Measurements from ENCODE around the gene USP20. TPM values are rescaled to one million over a fixed set of nuclear protein-coding genes. Genes with fewer than 3 reads are reported as not detected.

The USP20 gene
- total and polyA plus RNA-seq, 4 donors, result 8.2 to 19.8 (median 10.3) TPM

DNA sequence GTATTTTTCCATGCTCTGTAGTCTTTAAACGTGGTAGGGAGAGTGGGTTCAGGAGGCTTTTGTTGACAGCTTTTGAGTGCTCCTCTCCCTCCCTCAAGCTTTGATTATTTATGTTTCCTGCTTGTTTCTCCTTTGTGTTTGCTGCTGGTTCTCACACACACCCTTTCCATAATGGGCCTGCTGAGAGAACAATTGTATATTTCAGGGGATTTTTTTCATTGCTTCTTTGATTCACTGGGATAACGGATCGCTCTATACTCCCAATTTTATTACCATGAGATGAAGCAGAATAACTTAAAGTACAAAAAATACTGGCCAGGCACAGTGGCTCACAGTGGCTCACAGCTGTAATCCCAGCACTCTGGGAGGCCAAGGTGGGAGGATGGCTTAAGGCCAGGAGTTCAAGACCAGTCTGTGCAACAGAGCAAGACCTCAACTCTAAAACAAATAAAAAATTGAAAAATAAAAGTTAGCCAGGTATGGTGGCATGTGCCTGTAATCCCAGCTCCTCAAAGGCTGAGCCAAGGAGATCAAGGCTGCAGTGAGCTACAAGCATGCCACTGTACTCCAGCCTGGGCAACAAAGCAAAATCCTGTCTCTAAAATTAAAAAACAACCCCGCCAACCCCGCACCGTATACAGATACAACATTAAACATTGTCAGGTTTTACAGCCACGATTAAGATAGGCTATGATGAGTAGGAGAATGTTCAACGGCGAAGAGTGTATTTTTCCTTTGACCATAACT is 66.9 kb downstream of the USP20 start:
- TF ChIP-seq YY1 (IDR thresholded peaks at IDR 0.05), result no peak
- no peak for TF ChIP-seq SP1 (IDR thresholded peaks at IDR 0.05)
- no peak for TF ChIP-seq FOXA2 (IDR thresholded peaks at IDR 0.05)
- no peak for TF ChIP-seq JUND (IDR thresholded peaks at IDR 0.05)
- TF ChIP-seq, protein P1, sequence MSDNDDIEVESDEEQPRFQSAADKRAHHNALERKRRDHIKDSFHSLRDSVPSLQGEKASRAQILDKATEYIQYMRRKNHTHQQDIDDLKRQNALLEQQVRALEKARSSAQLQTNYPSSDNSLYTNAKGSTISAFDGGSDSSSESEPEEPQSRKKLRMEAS (IDR thresholded peaks at IDR 0.05), result no peak
- no peak for TF ChIP-seq HNF4A (conservative IDR thresholded peaks at IDR 0.05)
- Histone ChIP-seq H3K4me3 (ENCODE audit: low read depth in 1 of 3, low read length in 3 of 3) (no peak overlapping the region), H3K27me3 (ENCODE audit: control insufficient read depth in 4 of 4, insufficient read depth in 4 of 4, low read length in 3 of 4) (no peaks in the 10 kb centered on the region), H3K36me3 (ENCODE audit: control insufficient read depth in 4 of 4, insufficient read depth in 3 of 4, low read depth in 1 of 4, low read length in 3 of 4) (peaks cover 9 to 22% (median 12%) of the 10 kb centered on the region in 4 donors), H3K27ac (ENCODE audit: low read depth in 1 of 2, low read length in 2 of 2) (no peak overlapping the region), H3K9ac (ENCODE audit: low read depth in 1 of 2, low read length in 2 of 2) (no peak overlapping the region), H3K9me3 (ENCODE audit: control insufficient read depth in 4 of 4, low read length in 3 of 4) (no peaks in the 10 kb centered on the region), H3K4me1 (ENCODE audit: control insufficient read depth in 4 of 4, insufficient read depth in 4 of 4, low read length in 3 of 4) (no peaks in the 10 kb centered on the region)
- WGBS, result 95% methylated on average over 9 of the region's 9 CpGs
- DNase-seq (ENCODE audit: low spot score), result no peak

DNA sequence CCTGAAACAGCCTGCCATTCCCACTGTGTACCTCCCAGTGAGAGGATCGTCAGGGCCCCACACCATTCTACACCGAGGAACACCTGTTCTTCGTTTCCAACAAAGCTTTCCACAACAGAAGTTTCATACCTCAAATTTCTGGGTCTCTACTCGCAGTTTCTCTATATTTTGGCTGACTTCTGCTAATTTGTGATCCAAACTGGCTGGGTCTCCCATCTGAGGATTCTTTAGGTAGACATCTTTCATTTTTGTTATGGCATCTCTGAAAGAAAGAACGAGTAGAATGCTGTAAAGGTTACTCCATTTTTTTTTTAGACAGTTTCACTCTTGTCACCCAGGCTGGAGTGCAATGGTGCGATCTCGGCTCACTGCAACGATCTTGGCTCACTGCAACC is 67.5 kb downstream of the USP20 start:
- Histone ChIP-seq H3K27me3 (ENCODE audit: control insufficient read depth in 4 of 4, insufficient read depth in 4 of 4, low read length in 3 of 4) (no peaks in the 10 kb centered on the region), H3K36me3 (ENCODE audit: control insufficient read depth in 4 of 4, insufficient read depth in 3 of 4, low read depth in 1 of 4, low read length in 3 of 4) (peaks cover 9 to 24% (median 12%) of the 10 kb centered on the region in 4 donors), H3K4me3 (ENCODE audit: low read depth in 1 of 3, low read length in 3 of 3) (no peak overlapping the region), H3K9ac (ENCODE audit: low read depth in 1 of 2, low read length in 2 of 2) (no peak overlapping the region), H3K4me1 (ENCODE audit: control insufficient read depth in 4 of 4, insufficient read depth in 4 of 4, low read length in 3 of 4) (no peaks in the 10 kb centered on the region), H3K27ac (ENCODE audit: low read depth in 1 of 2, low read length in 2 of 2) (no peak overlapping the region), H3K9me3 (ENCODE audit: control insufficient read depth in 4 of 4, low read length in 3 of 4) (no peaks in the 10 kb centered on the region)
- DNase-seq (ENCODE audit: low spot score), result no peak
- TF ChIP-seq EGR1 (IDR thresholded peaks at IDR 0.05; ENCODE audit: low read depth in 2 of 2) (no peak), HNF4A (conservative IDR thresholded peaks at IDR 0.05) (no peak), FOXA1 (IDR thresholded peaks at IDR 0.05) (no peak), HNF4G (IDR thresholded peaks at IDR 0.05) (no peak), TAF1 (conservative IDR thresholded peaks at IDR 0.05) (no peak), NR2F2 (IDR thresholded peaks at IDR 0.05) (no peak), SP1 (IDR thresholded peaks at IDR 0.05) (no peak), JUND (IDR thresholded peaks at IDR 0.05) (no peak), RAD21 (IDR thresholded peaks at IDR 0.05) (no peak), RXRA (IDR thresholded peaks at IDR 0.05) (no peak), GABPA (IDR thresholded peaks at IDR 0.05 in 1 of 2, conservative IDR thresholded peaks at IDR 0.05 in 1 of 2) (no peak), FOXA2 (IDR thresholded peaks at IDR 0.05) (no peak), YY1 (IDR thresholded peaks at IDR 0.05) (no peak)
- TF ChIP-seq, protein P2, sequence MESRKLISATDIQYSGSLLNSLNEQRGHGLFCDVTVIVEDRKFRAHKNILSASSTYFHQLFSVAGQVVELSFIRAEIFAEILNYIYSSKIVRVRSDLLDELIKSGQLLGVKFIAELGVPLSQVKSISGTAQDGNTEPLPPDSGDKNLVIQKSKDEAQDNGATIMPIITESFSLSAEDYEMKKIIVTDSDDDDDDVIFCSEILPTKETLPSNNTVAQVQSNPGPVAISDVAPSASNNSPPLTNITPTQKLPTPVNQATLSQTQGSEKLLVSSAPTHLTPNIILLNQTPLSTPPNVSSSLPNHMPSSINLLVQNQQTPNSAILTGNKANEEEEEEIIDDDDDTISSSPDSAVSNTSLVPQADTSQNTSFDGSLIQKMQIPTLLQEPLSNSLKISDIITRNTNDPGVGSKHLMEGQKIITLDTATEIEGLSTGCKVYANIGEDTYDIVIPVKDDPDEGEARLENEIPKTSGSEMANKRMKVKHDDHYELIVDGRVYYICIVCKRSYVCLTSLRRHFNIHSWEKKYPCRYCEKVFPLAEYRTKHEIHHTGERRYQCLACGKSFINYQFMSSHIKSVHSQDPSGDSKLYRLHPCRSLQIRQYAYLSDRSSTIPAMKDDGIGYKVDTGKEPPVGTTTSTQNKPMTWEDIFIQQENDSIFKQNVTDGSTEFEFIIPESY (IDR thresholded peaks at IDR 0.05), result no peak
- TF ChIP-seq, protein P3, sequence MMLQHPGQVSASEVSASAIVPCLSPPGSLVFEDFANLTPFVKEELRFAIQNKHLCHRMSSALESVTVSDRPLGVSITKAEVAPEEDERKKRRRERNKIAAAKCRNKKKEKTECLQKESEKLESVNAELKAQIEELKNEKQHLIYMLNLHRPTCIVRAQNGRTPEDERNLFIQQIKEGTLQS (IDR thresholded peaks at IDR 0.05), result no peak
- TF ChIP-seq, protein P1 (IDR thresholded peaks at IDR 0.05), result no peak
- TF ChIP-seq, protein P4, sequence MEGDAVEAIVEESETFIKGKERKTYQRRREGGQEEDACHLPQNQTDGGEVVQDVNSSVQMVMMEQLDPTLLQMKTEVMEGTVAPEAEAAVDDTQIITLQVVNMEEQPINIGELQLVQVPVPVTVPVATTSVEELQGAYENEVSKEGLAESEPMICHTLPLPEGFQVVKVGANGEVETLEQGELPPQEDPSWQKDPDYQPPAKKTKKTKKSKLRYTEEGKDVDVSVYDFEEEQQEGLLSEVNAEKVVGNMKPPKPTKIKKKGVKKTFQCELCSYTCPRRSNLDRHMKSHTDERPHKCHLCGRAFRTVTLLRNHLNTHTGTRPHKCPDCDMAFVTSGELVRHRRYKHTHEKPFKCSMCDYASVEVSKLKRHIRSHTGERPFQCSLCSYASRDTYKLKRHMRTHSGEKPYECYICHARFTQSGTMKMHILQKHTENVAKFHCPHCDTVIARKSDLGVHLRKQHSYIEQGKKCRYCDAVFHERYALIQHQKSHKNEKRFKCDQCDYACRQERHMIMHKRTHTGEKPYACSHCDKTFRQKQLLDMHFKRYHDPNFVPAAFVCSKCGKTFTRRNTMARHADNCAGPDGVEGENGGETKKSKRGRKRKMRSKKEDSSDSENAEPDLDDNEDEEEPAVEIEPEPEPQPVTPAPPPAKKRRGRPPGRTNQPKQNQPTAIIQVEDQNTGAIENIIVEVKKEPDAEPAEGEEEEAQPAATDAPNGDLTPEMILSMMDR (IDR thresholded peaks at IDR 0.05; ENCODE audit: low read depth, low read length, missing input control), result no peak
- TF ChIP-seq, protein P5, sequence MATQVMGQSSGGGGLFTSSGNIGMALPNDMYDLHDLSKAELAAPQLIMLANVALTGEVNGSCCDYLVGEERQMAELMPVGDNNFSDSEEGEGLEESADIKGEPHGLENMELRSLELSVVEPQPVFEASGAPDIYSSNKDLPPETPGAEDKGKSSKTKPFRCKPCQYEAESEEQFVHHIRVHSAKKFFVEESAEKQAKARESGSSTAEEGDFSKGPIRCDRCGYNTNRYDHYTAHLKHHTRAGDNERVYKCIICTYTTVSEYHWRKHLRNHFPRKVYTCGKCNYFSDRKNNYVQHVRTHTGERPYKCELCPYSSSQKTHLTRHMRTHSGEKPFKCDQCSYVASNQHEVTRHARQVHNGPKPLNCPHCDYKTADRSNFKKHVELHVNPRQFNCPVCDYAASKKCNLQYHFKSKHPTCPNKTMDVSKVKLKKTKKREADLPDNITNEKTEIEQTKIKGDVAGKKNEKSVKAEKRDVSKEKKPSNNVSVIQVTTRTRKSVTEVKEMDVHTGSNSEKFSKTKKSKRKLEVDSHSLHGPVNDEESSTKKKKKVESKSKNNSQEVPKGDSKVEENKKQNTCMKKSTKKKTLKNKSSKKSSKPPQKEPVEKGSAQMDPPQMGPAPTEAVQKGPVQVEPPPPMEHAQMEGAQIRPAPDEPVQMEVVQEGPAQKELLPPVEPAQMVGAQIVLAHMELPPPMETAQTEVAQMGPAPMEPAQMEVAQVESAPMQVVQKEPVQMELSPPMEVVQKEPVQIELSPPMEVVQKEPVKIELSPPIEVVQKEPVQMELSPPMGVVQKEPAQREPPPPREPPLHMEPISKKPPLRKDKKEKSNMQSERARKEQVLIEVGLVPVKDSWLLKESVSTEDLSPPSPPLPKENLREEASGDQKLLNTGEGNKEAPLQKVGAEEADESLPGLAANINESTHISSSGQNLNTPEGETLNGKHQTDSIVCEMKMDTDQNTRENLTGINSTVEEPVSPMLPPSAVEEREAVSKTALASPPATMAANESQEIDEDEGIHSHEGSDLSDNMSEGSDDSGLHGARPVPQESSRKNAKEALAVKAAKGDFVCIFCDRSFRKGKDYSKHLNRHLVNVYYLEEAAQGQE (IDR thresholded peaks at IDR 0.05), result no peak
- whole genome bisulfite sequencing, result 96% methylated on average over 8 of the region's 8 CpGs
